GM18526 (cell line): ENCODE measurements around the gene BMP4.

ENCODE experiments used
- POLR2A ChIP-seq: IDR thresholded peaks from 3 replicates; pipeline ENCODE4 v1.6.1; 2011; ENCODE audit not compliant: insufficient read length; ENCODE audit errors: extremely low read depth

The BMP4 gene

DNA sequence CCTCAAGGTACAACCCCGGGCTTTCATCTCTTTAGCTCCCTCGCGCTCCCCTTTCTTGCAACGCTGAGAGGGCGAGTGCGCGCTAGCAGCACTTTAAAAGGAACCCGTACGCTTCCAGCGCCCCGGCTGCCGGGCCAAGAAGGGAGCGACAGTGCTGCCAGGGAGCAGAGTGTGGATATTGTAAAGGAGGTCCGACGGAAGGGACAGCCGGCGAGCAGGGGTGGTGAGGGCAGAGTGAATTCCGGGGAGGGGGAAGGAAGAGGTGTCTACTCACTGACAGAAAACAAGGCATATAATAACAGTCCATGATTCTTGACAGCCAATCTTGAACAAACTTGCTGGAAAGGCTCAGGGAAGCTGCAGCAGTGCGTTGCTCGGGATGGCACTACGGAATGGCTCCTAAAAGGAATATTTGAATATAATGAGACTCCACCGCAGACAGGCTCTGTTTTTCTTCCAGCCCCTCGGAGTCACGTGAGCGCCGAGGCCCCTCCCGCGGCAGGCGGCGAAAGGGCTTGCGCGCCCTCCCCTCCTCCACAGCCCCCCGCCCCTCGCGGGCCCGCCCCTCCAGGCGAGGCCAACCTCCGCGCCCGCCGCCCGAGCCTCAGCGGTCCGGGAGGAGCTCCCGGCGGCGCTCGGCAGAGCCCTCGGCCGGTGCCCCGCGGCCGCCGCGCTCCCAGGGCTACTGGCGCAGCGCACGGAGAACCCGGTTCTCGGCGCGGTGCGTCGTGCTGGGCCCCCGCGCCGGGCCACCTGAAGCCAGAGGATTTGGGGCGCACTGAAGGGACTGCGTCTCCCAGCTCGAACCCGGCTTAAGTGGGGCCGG is 3.4 kb downstream of the BMP4 start:
- no peak for TF ChIP-seq POLR2A

DNA sequence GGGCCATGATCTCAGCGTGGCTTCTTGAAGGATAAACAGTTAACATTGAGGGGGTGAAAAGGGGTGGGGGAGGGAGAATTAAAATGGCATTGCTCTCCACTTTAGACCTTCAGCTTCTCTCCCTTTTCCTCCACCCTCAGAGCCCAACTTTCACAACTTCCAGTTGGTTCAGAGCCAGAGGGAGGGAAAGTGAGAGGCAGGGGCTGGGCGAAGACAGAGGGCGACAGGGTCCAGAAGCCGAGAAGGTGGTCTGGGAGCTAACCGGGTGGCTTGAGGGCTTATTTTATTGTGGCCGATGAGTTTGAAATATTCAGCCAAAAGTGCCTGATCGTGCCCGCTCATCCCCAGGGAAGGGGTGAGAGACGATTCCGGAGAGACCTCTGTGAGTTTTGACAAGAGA is 4.1 kb downstream of the BMP4 start:
- no peak for TF ChIP-seq POLR2A

DNA sequence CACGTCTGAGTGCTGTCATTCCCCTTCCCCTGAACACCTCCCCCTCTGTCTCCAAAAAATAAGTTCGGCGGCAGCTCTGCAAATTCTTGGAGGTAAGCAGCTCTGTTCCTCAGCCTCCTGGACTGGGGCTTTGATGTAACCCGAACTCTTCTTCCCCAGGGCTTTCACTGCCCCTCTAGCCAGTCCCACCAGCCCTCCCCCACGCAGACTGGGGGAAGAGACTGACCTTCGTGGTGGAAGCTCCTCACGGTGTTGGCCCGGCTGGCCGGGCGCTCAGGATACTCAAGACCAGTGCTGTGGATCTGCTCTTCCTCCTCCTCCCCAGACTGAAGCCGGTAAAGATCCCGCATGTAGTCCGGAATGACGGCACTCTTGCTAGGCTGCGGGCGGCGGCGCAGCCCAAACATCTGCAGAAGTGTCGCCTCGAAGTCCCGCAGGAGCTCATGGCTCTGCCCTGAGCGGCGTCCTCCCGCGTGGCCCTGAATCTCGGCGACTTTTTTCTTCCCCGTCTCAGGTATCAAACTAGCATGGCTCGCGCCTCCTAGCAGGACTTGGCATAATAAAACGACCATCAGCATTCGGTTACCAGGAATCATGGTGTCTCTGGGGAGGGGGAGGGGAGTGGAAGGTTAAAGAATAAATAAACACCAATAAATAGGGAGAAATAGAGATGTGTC is 4.9 kb downstream of the BMP4 start:
- TF ChIP-seq POLR2A = no peak

DNA sequence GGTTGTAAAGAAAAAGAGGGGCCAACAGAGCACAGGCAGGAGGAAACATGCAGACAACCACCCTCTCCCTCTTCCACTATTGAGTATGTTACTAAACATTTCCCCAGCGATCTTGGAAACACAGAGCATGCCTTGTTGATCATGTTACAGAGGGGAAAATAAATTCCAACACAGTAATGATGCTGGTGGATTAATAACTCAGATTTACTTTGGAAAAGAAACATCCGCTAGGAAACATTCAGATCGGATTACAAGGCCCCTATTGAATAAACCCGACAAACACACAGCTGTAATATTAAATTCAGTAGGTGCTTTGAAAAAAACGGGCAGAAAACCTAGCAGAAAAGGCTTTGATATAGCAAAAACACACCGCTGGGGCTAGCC is 5.4 kb downstream of the BMP4 start:
- no peak for TF ChIP-seq POLR2A

DNA sequence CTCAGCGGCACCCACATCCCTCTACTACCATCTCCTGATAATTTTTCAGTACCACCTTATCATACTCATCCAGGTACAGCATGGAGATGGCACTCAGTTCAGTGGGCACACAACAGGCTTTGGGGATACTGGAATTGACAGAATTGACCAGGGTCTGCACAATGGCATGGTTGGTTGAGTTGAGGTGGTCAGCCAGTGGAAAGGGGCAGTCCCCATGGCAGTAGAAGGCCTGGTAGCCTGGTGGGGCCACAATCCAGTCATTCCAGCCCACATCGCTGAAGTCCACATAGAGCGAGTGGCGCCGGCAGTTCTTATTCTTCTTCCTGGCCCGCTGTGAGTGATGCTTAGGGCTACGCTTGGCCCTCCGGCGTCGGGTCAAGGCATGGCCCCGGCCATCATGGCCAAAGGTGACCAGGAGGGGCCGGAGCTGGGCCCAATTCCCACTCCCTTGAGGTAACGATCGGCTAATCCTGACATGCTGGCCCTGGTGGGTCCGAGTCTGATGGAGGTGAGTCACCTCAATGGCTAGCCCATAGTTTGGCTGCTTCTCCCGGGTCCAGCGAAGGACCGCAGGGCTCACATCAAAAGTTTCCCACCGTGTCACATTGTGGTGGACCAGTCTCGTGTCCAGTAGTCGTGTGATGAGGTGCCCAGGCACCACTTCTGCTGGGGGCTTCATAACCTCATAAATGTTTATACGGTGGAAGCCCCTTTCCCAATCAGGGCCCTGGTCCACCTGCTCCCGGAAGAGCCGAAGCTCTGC is 6.4 kb downstream of the BMP4 start:
- no peak for TF ChIP-seq POLR2A

DNA sequence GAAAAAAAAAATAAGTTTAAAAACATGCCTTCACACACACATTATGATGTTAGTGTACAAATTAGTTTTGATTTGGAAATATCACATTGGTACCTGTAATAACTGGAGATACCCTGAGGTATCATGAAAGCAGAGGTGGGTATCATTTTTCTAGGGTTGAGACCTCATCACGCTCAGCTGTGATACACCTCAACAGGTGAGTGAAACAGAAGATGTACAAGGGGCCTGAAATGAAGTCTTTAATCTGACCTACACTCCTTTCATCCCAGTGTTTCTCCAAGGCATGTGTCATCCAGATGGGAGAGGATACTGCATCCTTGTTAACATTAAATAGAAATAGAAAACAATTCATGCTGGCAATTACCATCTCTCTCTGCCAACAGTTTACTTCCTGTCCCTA is 7.4 kb downstream of the BMP4 start:
- TF ChIP-seq POLR2A = no peak

DNA sequence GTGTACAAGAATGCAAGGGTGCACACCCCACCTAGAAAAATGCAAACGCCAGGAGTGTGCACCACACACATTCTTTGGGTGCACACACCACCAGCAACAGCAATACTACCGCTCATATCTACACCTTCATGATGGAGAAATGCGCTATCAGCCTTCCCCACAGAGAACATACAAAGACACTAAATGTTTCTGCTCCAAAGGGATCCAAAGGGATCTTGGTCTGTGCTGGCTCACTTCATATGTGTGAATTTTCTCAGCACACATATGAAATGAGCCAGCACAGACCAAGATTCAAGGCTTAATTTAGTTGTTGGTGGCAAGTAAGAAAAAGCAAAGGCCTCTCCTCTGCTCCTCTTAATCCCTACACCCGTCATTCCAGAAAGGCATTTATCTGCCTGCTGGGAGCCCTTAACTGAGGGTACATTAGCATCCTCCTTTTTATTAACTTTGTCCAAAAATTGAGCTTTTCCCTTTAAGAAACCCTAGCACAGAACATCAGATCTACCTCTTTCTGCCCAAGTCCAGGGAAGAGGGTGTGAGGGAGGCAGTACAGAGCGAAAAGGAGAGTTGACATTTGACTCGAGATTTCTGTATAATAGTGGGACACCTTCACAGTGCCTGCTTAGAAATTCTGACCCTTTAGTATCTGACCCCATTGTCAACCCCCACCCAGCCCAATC is 8.3 kb downstream of the BMP4 start:
- no peak for TF ChIP-seq POLR2A

DNA sequence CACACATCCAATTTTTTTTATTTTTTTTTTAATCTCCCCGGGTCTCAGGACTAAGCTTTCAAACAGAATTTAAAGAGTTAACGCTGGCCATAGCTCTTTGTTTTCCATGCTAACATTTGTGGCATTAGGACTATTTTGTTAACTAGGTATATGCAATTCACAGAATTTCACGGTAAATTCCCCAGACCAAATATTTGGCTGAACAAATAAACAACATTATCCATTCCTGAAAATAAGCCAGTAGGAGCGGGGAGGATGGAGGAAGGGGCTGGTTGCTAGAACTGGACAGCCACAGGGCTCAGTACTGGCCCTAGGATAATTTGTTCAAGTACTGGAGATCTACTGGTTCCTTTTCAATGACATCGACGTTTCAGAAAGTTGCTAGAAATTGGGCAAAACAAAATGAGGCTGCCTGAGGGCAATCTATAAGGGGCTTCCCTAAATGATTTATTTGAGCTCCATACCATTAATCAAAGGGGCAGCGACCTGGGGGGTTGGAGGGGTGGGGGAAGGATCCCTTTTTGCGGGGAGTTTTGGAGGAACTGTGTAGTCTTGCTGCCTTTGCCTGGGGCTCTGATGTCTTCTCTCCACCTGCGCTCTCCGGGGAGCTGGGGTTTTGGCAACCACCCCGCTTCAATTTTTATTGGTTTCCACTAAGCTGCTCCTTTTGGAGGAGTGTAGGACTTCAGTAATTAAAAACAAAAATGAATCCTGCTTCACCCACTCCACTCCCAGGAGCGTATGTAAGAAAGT is 9.0 kb downstream of the BMP4 start:
- TF ChIP-seq POLR2A = no peak

DNA sequence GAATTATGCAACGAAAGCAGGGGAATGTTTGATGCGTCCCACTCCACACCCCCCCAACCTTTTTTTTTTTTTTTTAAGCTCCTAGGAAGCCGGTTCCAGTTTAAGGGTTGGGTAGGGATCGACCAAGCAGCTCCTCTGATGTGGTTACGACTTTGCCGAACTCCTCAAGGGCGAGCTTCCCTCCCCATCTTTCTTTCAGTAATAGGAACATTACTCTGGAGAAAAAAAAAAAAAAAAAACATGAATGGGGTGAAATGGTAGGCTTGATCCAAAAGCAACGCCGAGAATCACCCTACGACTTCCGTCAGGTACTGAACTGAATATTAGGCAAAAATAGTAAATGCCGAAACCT is 9.6 kb downstream of the BMP4 start:
- no peak for TF ChIP-seq POLR2A

DNA sequence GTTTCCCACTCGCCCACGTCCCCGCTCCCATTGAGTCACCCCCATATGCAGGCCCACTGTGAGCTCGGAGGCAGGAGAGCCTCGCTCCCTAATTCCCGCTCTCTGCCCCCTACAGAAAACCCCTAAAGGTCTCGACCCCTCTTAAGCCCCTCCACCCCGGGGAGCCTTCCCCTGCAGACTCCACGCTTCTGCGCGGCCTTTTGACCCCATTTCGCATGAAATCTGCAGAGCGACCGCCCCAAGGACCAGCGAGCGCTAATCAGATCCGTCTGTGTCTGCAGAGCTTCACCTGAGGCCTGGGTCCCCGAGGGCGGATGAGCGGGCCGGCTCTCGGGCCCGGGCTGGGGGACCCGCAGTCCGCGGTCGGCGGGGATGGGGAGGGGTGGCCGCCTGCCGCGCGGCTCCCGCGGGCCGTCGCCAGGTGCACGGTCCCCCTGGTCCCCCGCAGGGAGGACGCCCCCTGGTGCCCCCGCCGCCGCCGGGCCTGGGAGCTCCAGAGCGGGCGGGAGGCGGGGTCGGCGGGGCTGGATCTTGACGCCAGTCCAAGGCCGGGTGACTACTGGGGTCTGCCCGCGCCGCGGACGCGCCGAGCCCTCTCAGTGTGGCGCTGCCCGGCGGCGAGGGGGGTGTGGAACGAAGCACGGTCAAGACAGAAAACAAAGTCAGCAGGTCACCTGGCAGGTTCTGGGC is 10.1 kb downstream of the BMP4 start:
- no peak for TF ChIP-seq POLR2A

DNA sequence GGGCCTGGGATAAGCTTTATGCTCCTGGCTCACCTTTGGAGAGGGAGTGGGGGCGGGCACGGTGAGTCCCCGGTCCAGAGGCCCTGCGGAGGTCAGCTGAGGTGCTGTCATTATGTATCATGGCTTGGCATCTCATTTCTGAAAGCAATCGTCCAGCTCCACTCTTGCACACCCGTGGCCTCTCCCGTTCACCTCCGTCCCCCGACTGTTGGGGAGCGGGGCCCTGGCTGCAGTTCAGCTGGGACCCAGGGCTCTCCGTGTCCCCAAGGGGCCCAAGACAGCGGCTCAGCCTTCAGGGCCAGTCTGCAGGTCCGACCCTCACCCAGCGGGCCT is 10.6 kb downstream of the BMP4 start:
- TF ChIP-seq POLR2A = no peak

DNA sequence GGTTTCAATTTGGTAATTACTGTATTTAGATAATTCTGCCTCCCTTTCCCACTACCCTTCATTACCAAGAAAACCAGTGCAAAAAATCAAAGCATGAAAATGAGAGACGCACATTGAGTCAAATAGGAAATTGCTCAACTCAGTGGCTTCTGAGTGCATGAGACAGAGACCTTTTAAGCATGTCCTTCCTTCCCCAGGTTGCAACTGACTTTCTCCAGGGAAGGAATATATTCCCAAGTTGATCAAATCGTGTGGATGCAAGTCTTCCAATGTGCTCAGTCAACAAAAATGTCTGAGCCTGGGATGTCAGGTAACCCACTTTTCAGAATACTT is 12.9 kb downstream of the BMP4 start:
- TF ChIP-seq POLR2A = no peak

DNA sequence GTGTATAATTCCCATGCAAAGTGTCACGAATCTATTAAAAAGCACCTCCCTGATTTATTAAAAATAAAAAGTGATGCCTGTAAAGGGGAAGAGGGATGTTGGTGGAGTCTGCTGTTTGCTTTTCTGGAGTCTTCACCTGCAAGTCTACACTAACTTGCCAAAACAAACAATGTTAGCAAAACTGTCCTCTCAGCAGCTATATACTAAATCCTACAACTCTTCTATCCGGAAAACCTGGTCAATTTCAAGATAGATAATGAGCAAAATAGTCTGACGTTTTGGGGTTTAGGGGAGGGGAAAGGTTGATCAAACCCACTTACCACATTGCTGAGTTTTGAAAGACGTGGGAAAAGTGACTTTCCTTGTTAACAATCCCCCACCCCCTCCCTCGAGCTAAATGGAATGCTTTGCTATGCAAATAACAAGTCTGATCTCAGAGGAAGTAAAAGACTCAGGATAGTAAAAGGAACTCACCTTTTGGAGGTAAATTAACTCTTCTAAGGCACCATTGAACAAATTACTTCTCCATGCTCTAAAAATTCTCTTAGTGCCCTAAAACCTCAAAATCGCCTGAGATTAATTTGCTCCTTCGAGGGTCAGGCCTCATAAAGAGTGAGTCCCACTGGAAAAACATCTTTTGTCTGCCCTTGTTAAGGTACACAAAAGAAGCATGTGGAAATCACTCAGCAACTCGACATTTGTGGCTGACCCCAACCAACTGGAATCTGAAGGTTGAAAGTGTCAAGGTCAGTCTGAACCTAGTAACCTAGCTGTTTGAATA is 13.5 kb downstream of the BMP4 start:
- TF ChIP-seq POLR2A = no peak
